HEK293T (cell line): ENCODE results near the gene MGLL.

ENCODE experiments used
- BHLHE40 ChIP-seq: fragments of 450-650 bp; IDR thresholded peaks from 2 replicates; pipeline ENCODE4 v1.6.1; 2016; ENCODE audit warnings: mild to moderate bottlenecking, moderate library complexity, borderline replicate concordance
- FOXA1 ChIP-seq: fragments of 450-650 bp; IDR thresholded peaks from 2 replicates; pipeline ENCODE4 v1.6.1; 2016; ENCODE audit warnings: mild to moderate bottlenecking
- FOXK2 ChIP-seq: fragments of 450-650 bp; IDR thresholded peaks from 2 replicates; pipeline ENCODE4 v1.6.1; 2016; ENCODE audit warnings: mild to moderate bottlenecking
- FOXM1 ChIP-seq: fragments of 450-650 bp; IDR thresholded peaks from 2 replicates; pipeline ENCODE4 v1.6.1; 2017; ENCODE audit warnings: mild to moderate bottlenecking, borderline replicate concordance
- NFRKB ChIP-seq: fragments of 450-650 bp; IDR thresholded peaks from 2 replicates; pipeline ENCODE4 v1.6.1; 2016; ENCODE audit warnings: mild to moderate bottlenecking, moderate library complexity
- PKNOX1 ChIP-seq: fragments of 450-650 bp; IDR thresholded peaks from 2 replicates; pipeline ENCODE4 v1.6.1; 2016
- SUZ12 ChIP-seq: fragments of 450-650 bp; IDR thresholded peaks from 2 replicates; pipeline ENCODE4 v1.6.1; 2016; ENCODE audit warnings: mild to moderate bottlenecking
- TARDBP ChIP-seq: fragments of 450-650 bp; IDR thresholded peaks from 2 replicates; pipeline ENCODE4 v1.6.1; 2016

GRCh38 chr3:127744253-127744815, 78.0 kb downstream of the MGLL start:
- TF ChIP-seq FOXK2: no peak
- no peak for TF ChIP-seq SUZ12
- no peak for TF ChIP-seq BHLHE40
- TF ChIP-seq FOXA1: no peak
- TF ChIP-seq NFRKB: no peak
- no peak for TF ChIP-seq FOXM1
- TF ChIP-seq PKNOX1: no peak
- TF ChIP-seq TARDBP: no peak
